Cardiac muscle cell (in vitro differentiated cells and primary cell): ENCODE data around the gene USF2. TPM values are rescaled to one million over a fixed set of nuclear protein-coding genes. Genes with fewer than 3 reads are reported as not detected.

Experiments
- DNase-seq, 2 donors: peaks; one replicate each; pipeline versions ENCODE4 v3.0.0 to v3.0.0-alpha.2; 2010 to 2017; ENCODE audit warnings: low read depth in 1 of 2, low spot score in 1 of 2
- H3K27ac ChIP-seq: fragments of 200-600 bp; sonication (generic); 2 replicates; pipeline ENCODE4 v1.5.1; 2016
- H3K27me3 ChIP-seq: fragments of 200-600 bp; sonication (generic); 2 replicates; pipeline ENCODE4 v1.6.0; 2016; ENCODE audit warnings: control low read depth
- H3K36me3 ChIP-seq: fragments of 200-600 bp; sonication (generic); 2 replicates; pipeline ENCODE4 v1.5.1; 2016; ENCODE audit warnings: control low read depth
- H3K4me1 ChIP-seq: fragments of 200-600 bp; sonication (generic); 2 replicates; pipeline ENCODE4 v1.8.1; 2017; ENCODE audit warnings: low read depth, mild to moderate bottlenecking, mixed run types
- H3K4me3 ChIP-seq: fragments of 200-600 bp; sonication (generic); 2 replicates; pipeline ENCODE4 v1.5.1; 2016; ENCODE audit warnings: mild to moderate bottlenecking
- H3K9me3 ChIP-seq: fragments of 200-600 bp; sonication (generic); 2 replicates; pipeline ENCODE4 v1.5.1; 2017; ENCODE audit warnings: low read depth, mild to moderate bottlenecking, control low read depth
- polyA plus RNA-seq: library from polyadenylated mRNA; unstranded; fragments of >200 nt; fragmentation: Nextera tagmentation; extraction: Ambion mirVana; gene quantifications from 2 replicates; pipeline ENCODE4 v1.2.1, GENCODE V29; 2016
- total RNA-seq: library from RNA; depleted of rRNA; stranded (reverse); fragments of >200 nt; gene quantifications from 2 replicates; pipeline ENCODE4 v1.2.3, GENCODE V29; 2016
- TF ChIP-seq, protein P1 (sequence below): IDR thresholded peaks from 2 replicates; pipeline ENCODE4 v1.5.1; 2012; ENCODE audit warnings: low read depth, mild to moderate bottlenecking, low read length

USF2 gene
- total and polyA plus RNA-seq, 2 experiments from 2014 or later: 31.7 to 235 TPM

DNA sequence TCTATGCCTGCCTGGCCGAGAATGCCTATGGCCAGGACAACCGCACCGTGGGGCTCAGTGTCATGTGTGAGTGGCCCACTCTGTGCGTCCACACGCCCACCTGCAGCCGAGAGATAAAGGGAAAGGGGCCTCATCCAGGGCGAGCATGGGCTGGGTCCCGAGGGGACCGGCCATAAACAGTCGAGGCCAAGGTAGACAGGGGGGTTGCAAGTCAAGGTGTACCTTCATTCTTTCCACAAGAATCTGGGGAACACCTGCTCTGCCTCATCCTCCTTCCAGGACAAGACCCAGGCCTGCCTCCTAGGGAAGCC, 31.5 kb downstream of the USF2 start:
- DNase-seq: no peak
- Histone ChIP-seq H3K4me1 (no peaks in the 10 kb centered on the region), H3K9me3 (no peaks in the 10 kb centered on the region), H3K27me3 (no peaks in the 10 kb centered on the region), H3K27ac (no peak overlapping the region), H3K36me3 (no peaks in the 10 kb centered on the region), H3K4me3 (no peak overlapping the region)
- TF ChIP-seq, protein P1, sequence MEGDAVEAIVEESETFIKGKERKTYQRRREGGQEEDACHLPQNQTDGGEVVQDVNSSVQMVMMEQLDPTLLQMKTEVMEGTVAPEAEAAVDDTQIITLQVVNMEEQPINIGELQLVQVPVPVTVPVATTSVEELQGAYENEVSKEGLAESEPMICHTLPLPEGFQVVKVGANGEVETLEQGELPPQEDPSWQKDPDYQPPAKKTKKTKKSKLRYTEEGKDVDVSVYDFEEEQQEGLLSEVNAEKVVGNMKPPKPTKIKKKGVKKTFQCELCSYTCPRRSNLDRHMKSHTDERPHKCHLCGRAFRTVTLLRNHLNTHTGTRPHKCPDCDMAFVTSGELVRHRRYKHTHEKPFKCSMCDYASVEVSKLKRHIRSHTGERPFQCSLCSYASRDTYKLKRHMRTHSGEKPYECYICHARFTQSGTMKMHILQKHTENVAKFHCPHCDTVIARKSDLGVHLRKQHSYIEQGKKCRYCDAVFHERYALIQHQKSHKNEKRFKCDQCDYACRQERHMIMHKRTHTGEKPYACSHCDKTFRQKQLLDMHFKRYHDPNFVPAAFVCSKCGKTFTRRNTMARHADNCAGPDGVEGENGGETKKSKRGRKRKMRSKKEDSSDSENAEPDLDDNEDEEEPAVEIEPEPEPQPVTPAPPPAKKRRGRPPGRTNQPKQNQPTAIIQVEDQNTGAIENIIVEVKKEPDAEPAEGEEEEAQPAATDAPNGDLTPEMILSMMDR: no peak

DNA sequence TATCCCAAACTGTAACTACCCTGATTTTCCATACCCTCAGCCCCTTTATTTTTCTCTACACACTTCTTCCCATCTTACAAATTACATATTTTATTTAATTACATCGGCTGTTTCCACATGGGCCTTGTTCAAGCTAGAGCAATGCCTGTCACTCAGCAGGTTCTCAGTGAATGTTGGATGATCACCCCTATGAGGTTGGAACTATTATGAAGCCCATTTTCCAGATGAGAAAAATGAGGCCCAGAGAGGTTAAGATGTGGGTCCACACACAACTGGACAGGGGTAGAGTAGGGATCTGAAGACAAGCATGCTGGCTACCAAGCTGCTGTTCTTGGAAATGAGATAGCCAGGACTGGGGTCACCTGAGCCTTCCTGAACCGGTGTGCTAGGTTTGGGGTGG, 33.2 kb downstream of the USF2 start:
- Histone ChIP-seq H3K27me3 (no peaks in the 10 kb centered on the region), H3K27ac (no peak overlapping the region), H3K4me3 (no peak overlapping the region), H3K4me1 (no peaks in the 10 kb centered on the region), H3K9me3 (no peaks in the 10 kb centered on the region), H3K36me3 (no peaks in the 10 kb centered on the region)
- DNase-seq: no peak
- TF ChIP-seq, protein P1: no peak

DNA sequence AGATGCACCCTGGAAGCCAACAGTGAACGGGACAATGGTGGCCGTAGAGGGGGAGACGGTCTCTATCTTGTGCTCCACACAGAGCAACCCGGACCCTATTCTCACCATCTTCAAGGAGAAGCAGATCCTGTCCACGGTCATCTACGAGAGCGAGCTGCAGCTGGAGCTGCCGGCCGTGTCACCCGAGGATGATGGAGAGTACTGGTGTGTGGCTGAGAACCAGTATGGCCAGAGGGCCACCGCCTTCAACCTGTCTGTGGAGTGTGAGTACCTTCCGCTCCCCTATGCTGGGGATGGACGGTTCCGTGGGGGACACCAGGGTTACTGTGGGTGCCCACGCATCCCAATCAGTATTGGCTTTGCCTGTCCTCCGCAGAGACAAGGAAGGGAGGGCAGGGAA, 33.7 kb downstream of the USF2 start:
- H3K36me3 ChIP-seq: no peaks in the 10 kb centered on the region
- no peak overlapping the region for H3K27ac ChIP-seq
- H3K9me3 ChIP-seq: no peaks in the 10 kb centered on the region
- no peaks in the 10 kb centered on the region for H3K27me3 ChIP-seq
- H3K4me3 ChIP-seq: no peak overlapping the region
- H3K4me1 ChIP-seq: no peaks in the 10 kb centered on the region
- TF ChIP-seq, protein P1: no peak
- no peak for DNase-seq

DNA sequence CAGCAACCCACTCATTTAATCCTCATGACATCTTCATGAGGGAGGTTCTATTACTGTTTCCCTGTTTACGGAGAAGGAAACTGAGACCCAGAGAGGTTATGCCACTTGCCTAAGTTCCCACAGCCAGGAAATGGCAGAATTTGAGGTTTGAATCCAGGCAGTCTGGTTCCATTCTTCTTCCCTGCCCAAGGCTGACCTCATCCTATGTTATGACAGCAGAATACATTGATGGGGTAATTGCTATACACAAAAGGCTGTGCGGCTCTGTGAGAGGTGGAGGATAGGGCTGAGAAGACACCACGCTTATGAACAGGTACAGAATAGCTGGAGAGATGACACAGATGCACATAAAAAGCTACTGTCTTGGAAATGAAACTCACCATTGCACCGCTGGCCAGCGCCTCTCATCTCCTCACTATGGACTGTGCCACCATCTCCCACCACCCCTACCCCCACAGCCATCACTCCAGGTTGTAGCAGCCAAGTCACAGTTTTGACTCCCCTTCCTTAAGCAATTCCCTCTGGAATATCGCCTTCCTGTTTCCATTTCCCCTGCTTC, 34.7 kb downstream of the USF2 start:
- TF ChIP-seq, protein P1: no peak
- no peak for DNase-seq
- Histone ChIP-seq H3K27ac (no peak overlapping the region), H3K9me3 (no peaks in the 10 kb centered on the region), H3K4me3 (no peak overlapping the region), H3K4me1 (no peaks in the 10 kb centered on the region), H3K27me3 (no peaks in the 10 kb centered on the region), H3K36me3 (no peaks in the 10 kb centered on the region)

DNA sequence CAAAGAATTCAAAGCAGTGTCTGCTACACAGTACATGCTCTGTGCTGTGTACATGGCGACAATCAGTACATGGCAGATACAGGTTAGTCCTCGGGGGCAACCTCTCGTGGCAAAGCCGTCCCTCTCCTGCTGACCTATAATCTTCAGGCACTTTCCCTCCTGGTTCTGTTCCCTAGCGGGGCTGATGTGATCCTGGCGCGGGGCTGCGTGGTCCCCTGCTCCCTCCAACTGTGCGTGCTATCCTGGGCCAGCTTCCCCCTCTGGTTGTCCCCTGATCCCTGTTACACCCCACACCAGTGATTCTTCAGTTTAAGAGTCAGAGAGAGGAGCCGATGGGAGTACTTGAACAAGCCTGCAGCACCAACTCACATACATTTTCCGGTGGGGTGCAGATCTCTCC, 35.3 kb downstream of the USF2 start:
- DNase-seq: no peak
- Histone ChIP-seq H3K27ac (no peak overlapping the region), H3K4me3 (no peak overlapping the region), H3K4me1 (peaks cover 6% of the 10 kb centered on the region), H3K36me3 (no peaks in the 10 kb centered on the region), H3K27me3 (no peaks in the 10 kb centered on the region), H3K9me3 (no peaks in the 10 kb centered on the region)
- TF ChIP-seq, protein P1: no peak

DNA sequence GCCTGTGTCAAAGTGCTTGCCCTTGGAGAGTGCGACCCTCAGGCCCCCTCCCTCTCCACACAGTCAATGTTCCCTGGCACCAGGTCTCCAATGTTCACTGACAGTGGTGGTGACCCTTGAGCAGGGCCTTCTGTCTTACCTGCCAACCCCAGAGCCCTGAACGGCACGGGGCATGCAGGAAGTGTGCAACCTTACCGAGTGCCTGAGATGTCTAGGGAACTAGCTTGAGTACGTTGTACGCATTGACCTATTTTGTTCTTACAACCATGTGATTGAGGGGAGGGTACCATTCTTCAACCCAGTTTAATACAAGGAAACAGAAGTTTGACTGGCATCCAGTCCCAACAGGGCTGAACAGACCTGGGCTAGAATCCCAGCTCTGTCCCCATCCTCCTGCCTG, 36.4 kb downstream of the USF2 start:
- TF ChIP-seq, protein P1: no peak
- DNase-seq: no peak
- Histone ChIP-seq H3K4me3 (no peak overlapping the region), H3K4me1 (peaks cover 17% of the 10 kb centered on the region), H3K27ac (no peak overlapping the region), H3K27me3 (no peaks in the 10 kb centered on the region), H3K9me3 (no peaks in the 10 kb centered on the region), H3K36me3 (no peaks in the 10 kb centered on the region)
